C4-2B (cell line): Measurements from ENCODE around the gene ARHGEF19.

Experiments used
- H3K27ac ChIP-seq: fragments of 450-650 bp; 2 replicates; pipeline ENCODE4 v1.5.1; 2017
- ZFX ChIP-seq: fragments of 450-650 bp; IDR thresholded peaks from 2 replicates; pipeline ENCODE4 v1.6.1; 2017
- TF ChIP-seq, protein P1 (sequence below): fragments of 450-650 bp; conservative IDR thresholded peaks from 2 replicates; pipeline ENCODE4 v1.5.1; 2017; ENCODE audit warnings: mild to moderate bottlenecking

The ARHGEF19 gene

DNA sequence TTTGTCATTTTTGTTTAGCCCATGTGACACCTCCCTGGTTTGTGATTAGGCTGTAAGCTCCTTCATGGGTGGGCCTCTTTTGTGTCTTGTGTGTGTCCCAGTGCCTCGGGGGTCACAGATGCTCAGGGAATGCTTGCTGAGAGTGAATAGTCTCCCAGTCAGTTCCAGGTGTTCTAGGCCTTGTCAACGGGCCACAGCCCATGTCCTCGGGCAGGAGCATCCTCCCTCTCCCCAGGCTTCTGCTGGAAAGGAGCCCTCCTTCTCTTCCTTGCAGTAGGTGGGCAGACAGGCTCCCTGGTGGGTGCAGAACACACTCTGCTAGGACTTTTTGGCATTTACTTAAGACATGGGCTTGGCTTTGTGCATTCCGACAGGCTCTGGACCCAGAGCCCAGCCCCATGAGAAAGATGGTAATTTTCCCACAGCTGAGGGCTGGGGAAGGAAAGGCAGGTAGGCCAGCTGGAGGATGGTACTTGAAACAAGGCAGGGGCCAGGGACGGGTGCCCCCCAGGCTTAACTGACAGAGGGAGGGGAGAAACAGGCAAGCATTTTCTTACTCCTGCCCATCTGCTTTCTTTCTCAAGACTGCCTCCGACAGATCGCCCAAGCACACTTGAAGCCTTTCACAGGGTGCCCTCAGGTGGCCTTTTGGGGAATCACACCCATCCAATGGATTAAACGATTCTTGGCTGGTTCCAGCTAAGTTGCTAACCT is 31.6 kb upstream of the ARHGEF19 start:
- no peak for TF ChIP-seq ZFX
- TF ChIP-seq, protein P1, sequence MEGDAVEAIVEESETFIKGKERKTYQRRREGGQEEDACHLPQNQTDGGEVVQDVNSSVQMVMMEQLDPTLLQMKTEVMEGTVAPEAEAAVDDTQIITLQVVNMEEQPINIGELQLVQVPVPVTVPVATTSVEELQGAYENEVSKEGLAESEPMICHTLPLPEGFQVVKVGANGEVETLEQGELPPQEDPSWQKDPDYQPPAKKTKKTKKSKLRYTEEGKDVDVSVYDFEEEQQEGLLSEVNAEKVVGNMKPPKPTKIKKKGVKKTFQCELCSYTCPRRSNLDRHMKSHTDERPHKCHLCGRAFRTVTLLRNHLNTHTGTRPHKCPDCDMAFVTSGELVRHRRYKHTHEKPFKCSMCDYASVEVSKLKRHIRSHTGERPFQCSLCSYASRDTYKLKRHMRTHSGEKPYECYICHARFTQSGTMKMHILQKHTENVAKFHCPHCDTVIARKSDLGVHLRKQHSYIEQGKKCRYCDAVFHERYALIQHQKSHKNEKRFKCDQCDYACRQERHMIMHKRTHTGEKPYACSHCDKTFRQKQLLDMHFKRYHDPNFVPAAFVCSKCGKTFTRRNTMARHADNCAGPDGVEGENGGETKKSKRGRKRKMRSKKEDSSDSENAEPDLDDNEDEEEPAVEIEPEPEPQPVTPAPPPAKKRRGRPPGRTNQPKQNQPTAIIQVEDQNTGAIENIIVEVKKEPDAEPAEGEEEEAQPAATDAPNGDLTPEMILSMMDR, result peak; percentile 75
- no peak overlapping the region for H3K27ac ChIP-seq

DNA sequence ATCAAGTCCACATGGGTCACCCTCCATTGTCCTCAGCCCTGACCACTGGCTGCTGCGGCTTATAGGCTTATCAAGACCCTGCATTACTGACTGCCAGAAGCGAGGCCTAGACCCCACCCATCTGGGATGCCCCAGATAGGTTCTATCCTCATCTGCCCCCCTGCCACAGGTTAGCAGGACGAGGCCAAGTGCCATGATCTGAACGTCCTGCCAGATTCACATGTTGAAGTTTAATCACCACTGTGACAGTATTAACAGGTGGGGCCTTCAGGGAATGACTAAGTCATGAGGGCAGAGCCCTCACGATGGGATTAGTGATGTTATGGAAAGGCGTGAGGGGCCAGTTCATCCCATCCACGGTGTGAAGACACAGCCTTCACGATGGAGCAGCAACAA is 30.8 kb upstream of the ARHGEF19 start:
- TF ChIP-seq, protein P1, result no peak
- no peak for TF ChIP-seq ZFX
- H3K27ac ChIP-seq, result no peak overlapping the region

DNA sequence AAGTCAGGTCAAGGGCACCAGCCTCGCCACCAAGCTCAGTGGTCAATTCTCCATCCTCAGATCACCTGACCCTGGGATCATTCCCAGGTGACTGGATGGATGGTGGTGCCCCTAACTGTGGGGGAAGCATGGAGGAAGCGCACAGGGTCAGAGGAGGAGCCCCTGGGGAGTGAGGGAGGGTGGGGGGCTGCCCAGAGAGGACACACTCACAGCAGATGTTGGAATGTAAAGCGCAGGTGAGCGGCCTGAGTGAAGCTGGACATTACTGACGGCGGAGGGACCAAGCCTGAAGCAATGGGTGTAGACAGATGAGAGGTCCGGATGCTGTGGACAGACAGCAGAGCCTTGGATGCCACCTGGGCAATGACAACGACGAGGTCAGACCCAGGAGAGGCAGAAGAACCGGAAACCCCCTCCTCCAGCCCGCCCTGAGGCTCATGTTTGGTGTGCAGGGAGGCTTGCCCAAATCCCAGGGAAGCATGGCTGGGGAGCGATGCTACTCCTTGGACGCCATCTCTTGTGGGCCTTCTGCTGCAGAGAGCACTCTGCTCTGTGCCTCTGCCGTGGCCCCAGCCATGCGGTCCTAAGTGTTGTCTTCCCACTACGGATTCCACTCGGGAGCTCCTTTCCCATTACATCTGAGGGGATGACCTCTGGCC is 30.2 kb upstream of the ARHGEF19 start:
- TF ChIP-seq ZFX, result no peak
- TF ChIP-seq, protein P1, result no peak
- H3K27ac ChIP-seq, result no peak overlapping the region

DNA sequence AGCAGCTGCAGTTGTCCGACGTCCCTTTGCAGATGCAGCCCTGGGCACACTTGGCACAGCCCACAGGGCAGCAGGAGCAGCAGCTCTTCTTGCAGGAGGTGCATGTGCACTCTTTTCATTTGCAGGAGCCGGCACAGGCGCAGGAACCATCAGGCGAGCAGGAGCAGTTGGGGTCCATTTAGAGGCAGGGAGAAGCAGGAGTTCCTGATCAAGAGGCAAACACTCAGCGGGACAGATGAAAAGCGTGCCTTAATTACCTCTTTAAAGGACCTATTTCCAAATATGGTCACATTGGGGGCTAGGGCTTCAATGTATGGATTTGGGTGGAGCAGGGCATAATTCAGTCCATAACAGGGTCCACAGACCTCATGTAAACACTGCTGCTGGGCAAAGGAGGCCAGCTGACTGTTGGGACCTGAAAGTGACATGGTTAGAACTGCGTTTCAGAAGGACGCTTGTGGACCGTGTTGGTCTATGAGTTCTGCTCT is 28.8 kb upstream of the ARHGEF19 start:
- TF ChIP-seq, protein P1, result no peak
- TF ChIP-seq ZFX, result no peak
- no peak overlapping the region for H3K27ac ChIP-seq

DNA sequence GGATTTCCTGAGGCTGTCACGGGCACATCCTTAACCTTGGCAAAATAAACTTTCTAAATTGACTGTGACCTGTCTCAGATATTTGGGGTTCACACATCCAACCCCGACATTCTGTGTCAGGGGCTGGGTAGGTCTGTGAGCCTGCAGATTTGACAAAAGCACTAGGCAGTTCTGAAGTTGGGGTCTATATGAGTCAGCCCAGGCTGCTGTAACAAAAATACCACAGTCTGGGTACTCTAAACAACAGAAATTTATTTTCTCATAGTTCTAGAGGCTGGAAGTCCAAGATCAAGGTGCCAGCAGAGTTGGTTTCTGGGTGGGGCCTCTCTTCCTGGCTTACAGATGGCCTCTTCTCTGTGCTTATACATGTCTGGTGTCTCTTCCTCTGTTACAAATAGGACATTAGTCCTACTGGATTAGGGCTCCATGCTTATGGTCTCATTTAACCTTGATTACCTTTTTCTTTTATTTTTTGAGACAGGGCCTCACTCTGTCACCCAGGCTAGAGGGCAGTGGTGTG is 27.6 kb upstream of the ARHGEF19 start:
- TF ChIP-seq ZFX, result no peak
- TF ChIP-seq, protein P1, result no peak

DNA sequence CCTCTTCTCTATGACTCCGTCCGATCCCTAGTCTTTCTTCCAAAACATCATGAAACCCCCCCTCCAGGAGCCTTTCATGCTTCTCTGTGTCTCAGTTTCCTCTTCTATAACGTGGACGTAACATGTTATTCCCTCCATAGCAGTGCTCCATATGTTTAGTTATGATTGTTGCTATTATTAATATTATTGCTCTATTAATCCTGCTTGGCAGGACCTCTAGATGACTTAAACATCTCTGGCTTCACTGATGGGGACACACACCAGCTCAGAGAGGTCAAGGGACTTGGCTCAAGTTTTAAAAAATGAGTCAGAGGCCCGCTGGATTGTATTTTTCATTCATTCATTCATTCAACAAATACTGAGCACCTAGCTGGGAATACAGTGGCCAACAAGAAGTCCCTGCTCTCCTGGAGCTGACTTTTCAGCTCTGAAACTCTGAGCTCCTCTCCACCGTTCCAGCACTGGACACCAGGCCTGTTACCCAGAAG is 24.9 kb upstream of the ARHGEF19 start:
- peak overlapping the region; percentile 86 for H3K27ac ChIP-seq

More for the DNA sequence above, 27.6 kb upstream of the ARHGEF19 start:
- no peak overlapping the region for H3K27ac ChIP-seq

More for the DNA sequence above, 24.9 kb upstream of the ARHGEF19 start:
- no peak for TF ChIP-seq ZFX
- TF ChIP-seq, protein P1, result no peak
